Measurements from ENCODE around the gene TSPAN6. TPM values are rescaled to one million over a fixed set of nuclear protein-coding genes. Genes with fewer than 3 reads are reported as not detected.

The TSPAN6 gene
- total RNA-seq, 1 experiment from 2014 or later, result 5.6 TPM

- H3K36me3 Mint-ChIP-seq (ENCODE audit: insufficient read depth, unreplicated experiment), result no peaks in the 10 kb centered on the region
- H3K4me1 Mint-ChIP-seq (ENCODE audit: insufficient read depth, unreplicated experiment), result no peaks in the 10 kb centered on the region
- intact Hi-C loops (cut with micrococcal nuclease), result no loop called here
- no peaks in the 10 kb centered on the region for H3K9me3 Mint-ChIP-seq (ENCODE audit: unreplicated experiment)
- H3K27me3 Mint-ChIP-seq (ENCODE audit: insufficient read depth, unreplicated experiment), result peaks cover 47% of the 10 kb centered on the region
- CTCF ChIA-PET, result interaction anchor here (0.7 to 2.9 kb wide), 11 partner anchors 8 to 115 kb away, joined by 3 to 11 read pairs (median 4); partner anchors contain the start of gene SRPX2
- no TSS peak for BruUV-seq (replicated peaks)
- H3K27ac Mint-ChIP-seq (ENCODE audit: low read depth, unreplicated experiment), result no peak overlapping the region
- POLR2A ChIA-PET, result interaction anchor here (1.0 kb wide), 1 partner anchor 9 kb away, joined by 3 read pairs; no protein-coding TSS in a partner anchor
- no peak overlapping the region for H3K4me3 Mint-ChIP-seq (ENCODE audit: unreplicated experiment)
- peak; percentile 39 for DNase-seq (ENCODE audit: unreplicated experiment)
- TF ChIP-seq CTCF (IDR thresholded peaks at IDR 0.05; ENCODE audit: unreplicated experiment), result no peak
Observed at GRCh38 chrX:100654261-100654660, 17.7 kb upstream of the TSPAN6 start.

- no peak for DNase-seq (ENCODE audit: unreplicated experiment)
- CTCF ChIA-PET, result interaction anchor here (0.6 to 2.9 kb wide), 3 partner anchors 20 to 168 kb away, joined by 3 to 11 read pairs (median 3); no protein-coding TSS in a partner anchor
- POLR2A ChIA-PET, result interaction anchor here (0.7 kb wide), 1 partner anchor 37 kb away, joined by 4 read pairs; no protein-coding TSS in a partner anchor
- no peaks in the 10 kb centered on the region for H3K4me1 Mint-ChIP-seq (ENCODE audit: insufficient read depth, unreplicated experiment)
- peaks cover 29% of the 10 kb centered on the region for H3K27me3 Mint-ChIP-seq (ENCODE audit: insufficient read depth, unreplicated experiment)
- H3K27ac Mint-ChIP-seq (ENCODE audit: low read depth, unreplicated experiment), result no peak overlapping the region
- no peaks in the 10 kb centered on the region for H3K36me3 Mint-ChIP-seq (ENCODE audit: insufficient read depth, unreplicated experiment)
- intact Hi-C loops (cut with micrococcal nuclease), result no loop called here
- no peak for TF ChIP-seq CTCF (IDR thresholded peaks at IDR 0.05; ENCODE audit: unreplicated experiment)
- no peak overlapping the region for H3K4me3 Mint-ChIP-seq (ENCODE audit: unreplicated experiment)
- BruUV-seq (replicated peaks), result no TSS peak
- H3K9me3 Mint-ChIP-seq (ENCODE audit: unreplicated experiment), result no peaks in the 10 kb centered on the region
Observed at GRCh38 chrX:100652266-100652665, 15.7 kb upstream of the TSPAN6 start.

- BruUV-seq (replicated peaks), result no TSS peak
- CTCF ChIA-PET, result interaction anchor here (0.8 to 3.1 kb wide), 4 partner anchors 17 to 118 kb away, joined by 3 to 9 read pairs (median 4); no protein-coding TSS in a partner anchor
- H3K36me3 Mint-ChIP-seq (ENCODE audit: insufficient read depth, unreplicated experiment), result no peaks in the 10 kb centered on the region
Observed at GRCh38 chrX:100650841-100651240, 14.2 kb upstream of the TSPAN6 start.

More at GRCh38 chrX:100650841-100651240, 14.2 kb upstream of the TSPAN6 start:
- peaks cover 36% of the 10 kb centered on the region for H3K27me3 Mint-ChIP-seq (ENCODE audit: insufficient read depth, unreplicated experiment)
- no peak overlapping the region for H3K4me3 Mint-ChIP-seq (ENCODE audit: unreplicated experiment)
- intact Hi-C loops (cut with micrococcal nuclease), result no loop called here
- no peak for DNase-seq (ENCODE audit: unreplicated experiment)
- POLR2A ChIA-PET, result no interaction called here
- TF ChIP-seq CTCF (IDR thresholded peaks at IDR 0.05; ENCODE audit: unreplicated experiment), result no peak
- H3K4me1 Mint-ChIP-seq (ENCODE audit: insufficient read depth, unreplicated experiment), result no peaks in the 10 kb centered on the region
- H3K9me3 Mint-ChIP-seq (ENCODE audit: unreplicated experiment), result no peaks in the 10 kb centered on the region
- no peak overlapping the region for H3K27ac Mint-ChIP-seq (ENCODE audit: low read depth, unreplicated experiment)

All from MCF 10A (cell line).